Fibroblast of lung (primary cell): ENCODE results near the gene WRAP73. TPM values are rescaled to one million over a fixed set of nuclear protein-coding genes. Genes with fewer than 3 reads are reported as not detected.

Source experiments
- DNase-seq, 2 donors: peaks; one replicate each; pipeline versions ENCODE4 v3.0.0 to v3.0.0-alpha.2; 2010; ENCODE audit warnings: low read depth in 2 of 2
- H2AFZ ChIP-seq: 2 replicates; pipeline ENCODE4 v1.5.1; 2012; ENCODE audit warnings: low read length, control low read depth, inconsistent platforms
- H3K27ac ChIP-seq: 2 replicates; pipeline ENCODE4 v1.5.1; 2011; ENCODE audit warnings: low read length, control low read depth; ENCODE audit not compliant: insufficient read depth
- H3K27me3 ChIP-seq: 2 replicates; pipeline ENCODE4 v1.5.1; 2011; ENCODE audit warnings: mild to moderate bottlenecking, low read length; ENCODE audit not compliant: control insufficient read depth, insufficient read depth
- H3K36me3 ChIP-seq: 2 replicates; pipeline ENCODE4 v1.5.1; 2011; ENCODE audit warnings: low read length; ENCODE audit not compliant: control insufficient read depth, insufficient read depth
- H3K4me1 ChIP-seq: 2 replicates; pipeline ENCODE4 v1.5.1; 2011; ENCODE audit warnings: low read length; ENCODE audit not compliant: control insufficient read depth, insufficient read depth; ENCODE audit errors: extremely low read depth
- H3K4me2 ChIP-seq: 2 replicates; pipeline ENCODE4 v1.5.1; 2011; ENCODE audit warnings: low read length, control low read depth; ENCODE audit not compliant: insufficient read depth; ENCODE audit errors: extremely low read depth
- H3K4me3 ChIP-seq, 4 experiments: fragments of 200-600 bp in 1 of 4; sonication (generic) in 1 of 4; replicated peaks in 1 of 4; 2 replicates each; pipeline ENCODE4 v1.5.1; 2011 to 2016; ENCODE audit warnings: low read length in 4 of 4, low read depth in 3 of 4, mild to moderate bottlenecking in 3 of 4, control low read depth in 2 of 4, inconsistent platforms in 1 of 4, mixed read lengths in 1 of 4; ENCODE audit not compliant: insufficient read depth in 1 of 4; ENCODE audit errors: control extremely low read depth in 1 of 4
- H3K79me2 ChIP-seq: 2 replicates; pipeline ENCODE4 v1.5.1; 2012; ENCODE audit warnings: mild to moderate bottlenecking, low read length, inconsistent platforms; ENCODE audit not compliant: control insufficient read depth, insufficient read depth
- H3K9ac ChIP-seq: 2 replicates; pipeline ENCODE4 v1.5.1; 2011; ENCODE audit warnings: mild to moderate bottlenecking, low read length, control low read depth; ENCODE audit not compliant: insufficient read depth
- H3K9me3 ChIP-seq: 2 replicates; pipeline ENCODE4 v1.5.1; 2012; ENCODE audit warnings: low read depth, low read length; ENCODE audit not compliant: control insufficient read depth, insufficient read depth
- H4K20me1 ChIP-seq: 2 replicates; pipeline ENCODE4 v1.5.1; 2011; ENCODE audit warnings: low read length; ENCODE audit not compliant: control insufficient read depth, insufficient read depth; ENCODE audit errors: extremely low read depth
- CTCF ChIP-seq, 2 donors: IDR thresholded peaks in 1 of 2; conservative IDR thresholded peaks in 1 of 2; 1 replicate in 1 of 2; 2 replicates in 1 of 2; pipeline ENCODE4 v1.5.1; 2011 to 2012; ENCODE audit warnings: low read length in 2 of 2, control low read depth in 1 of 2, inconsistent platforms in 1 of 2, low read depth in 1 of 2, mild to moderate bottlenecking in 1 of 2
- EZH2 ChIP-seq: IDR thresholded peaks from 2 replicates; pipeline ENCODE4 v1.5.1; 2012; ENCODE audit warnings: low read length, control low read depth, mild to moderate bottlenecking; ENCODE audit errors: missing control alignments
- polyA plus RNA-seq, 2 donors: library from polyadenylated mRNA; depleted of rRNA in 1 of 2; stranded (reverse) in 1 of 2; unstranded in 1 of 2; fragments of >200 nt; gene quantifications; 2 replicates each; pipeline ENCODE4 v1.2.1, GENCODE V29; 2011 to 2012; ENCODE audit warnings: missing spikeins in 1 of 2
- total RNA-seq: library from RNA; depleted of rRNA; stranded (reverse); fragments of >200 nt; gene quantifications from 2 replicates; pipeline ENCODE4 v1.2.1, GENCODE V29; 2014

The WRAP73 gene
- total and polyA plus RNA-seq, 2 donors (not counting 1 experiment from before 2014, with no cell fraction given), result 12.0 to 15.0 TPM

- Histone ChIP-seq H4K20me1 (no peaks in the 10 kb centered on the region), H3K4me1 (no peaks in the 10 kb centered on the region), H3K9me3 (no peaks in the 10 kb centered on the region), H2AFZ (no peak overlapping the region), H3K4me3 (no peak overlapping the region), H3K9ac (no peak overlapping the region), H3K4me2 (no peak overlapping the region), H3K36me3 (no peaks in the 10 kb centered on the region), H3K27ac (no peak overlapping the region), H3K79me2 (no peaks in the 10 kb centered on the region), H3K27me3 (peaks cover 6% of the 10 kb centered on the region)
- no peak for DNase-seq
- no peak for TF ChIP-seq CTCF (conservative IDR thresholded peaks at IDR 0.05 in 1 of 2, IDR thresholded peaks at IDR 0.05 in 1 of 2; ENCODE audit: low read depth in 1 of 2, low read length in 2 of 2)
- no peak for TF ChIP-seq EZH2
These were observed 9.2 kb upstream of the WRAP73 start for GRCh38 chr1:3659093-3659492.

- H2AFZ ChIP-seq, result no peak overlapping the region
- no peak overlapping the region for H3K4me2 ChIP-seq
- peaks cover 12% of the 10 kb centered on the region for H3K27me3 ChIP-seq
- no peak for DNase-seq
- no peaks in the 10 kb centered on the region for H3K79me2 ChIP-seq
- no peak overlapping the region for H3K27ac ChIP-seq
- H3K4me3 ChIP-seq, result no peak overlapping the region
- no peak for TF ChIP-seq CTCF (conservative IDR thresholded peaks at IDR 0.05 in 1 of 2, IDR thresholded peaks at IDR 0.05 in 1 of 2; ENCODE audit: low read depth in 1 of 2, low read length in 2 of 2)
- TF ChIP-seq EZH2, result no peak
- no peaks in the 10 kb centered on the region for H3K4me1 ChIP-seq
- no peaks in the 10 kb centered on the region for H3K36me3 ChIP-seq
- no peaks in the 10 kb centered on the region for H3K9me3 ChIP-seq
- H4K20me1 ChIP-seq, result no peaks in the 10 kb centered on the region
- no peak overlapping the region for H3K9ac ChIP-seq
These were observed 8.3 kb upstream of the WRAP73 start for GRCh38 chr1:3658231-3658615.

GRCh38 chr1:3657578-3658230 lies 7.8 kb upstream of the WRAP73 start:
- H3K36me3 ChIP-seq, result no peaks in the 10 kb centered on the region
- H3K4me1 ChIP-seq, result no peaks in the 10 kb centered on the region
- no peak overlapping the region for H2AFZ ChIP-seq
- no peak overlapping the region for H3K9ac ChIP-seq
- TF ChIP-seq CTCF (conservative IDR thresholded peaks at IDR 0.05 in 1 of 2, IDR thresholded peaks at IDR 0.05 in 1 of 2; ENCODE audit: low read depth in 1 of 2, low read length in 2 of 2), result no peak
- TF ChIP-seq EZH2, result no peak
- no peaks in the 10 kb centered on the region for H3K9me3 ChIP-seq
- H4K20me1 ChIP-seq, result no peaks in the 10 kb centered on the region
- H3K27me3 ChIP-seq, result peaks cover 17% of the 10 kb centered on the region
- no peaks in the 10 kb centered on the region for H3K79me2 ChIP-seq
- H3K4me2 ChIP-seq, result no peak overlapping the region
- no peak for DNase-seq
- H3K27ac ChIP-seq, result no peak overlapping the region
- H3K4me3 ChIP-seq, result no peak overlapping the region
